Esophagus squamous epithelium (tissue), 5 donors: ENCODE results near the gene DHRS4. TPM values are rescaled to one million over a fixed set of nuclear protein-coding genes. Genes with fewer than 3 reads are reported as not detected.
"Not testable (repeated sequence)": the region's sequence is repeated elsewhere in the genome, so short reads cannot be mapped to it uniquely, and the experiment has no call there.

ENCODE experiments used
- DNase-seq: peaks from one replicate; lab custom pipeline; 2025; lab: John Stamatoyannopoulos, UW
- H3K27ac ChIP-seq, 4 donors: fragments of 200-600 bp; sonication (generic); one replicate each; pipeline ENCODE4 v1.5.1; 2016 to 2019; ENCODE audit warnings: mild to moderate bottlenecking in 1 of 4
- H3K27me3 ChIP-seq, 4 donors: fragments of 200-600 bp; sonication (generic); 1 replicate in 3 of 4; 2 replicates in 1 of 4; pipeline versions ENCODE4 v1.5.1 to v1.6.0; 2017 to 2021; ENCODE audit warnings: antibody characterized with exemption in 1 of 4
- H3K36me3 ChIP-seq, 3 donors: fragments of 200-600 bp; sonication (generic); one replicate each; pipeline ENCODE4 v1.5.1; 2016 to 2019
- H3K4me1 ChIP-seq, 3 donors: fragments of 200-600 bp; sonication (generic); one replicate each; pipeline ENCODE4 v1.5.1; 2017 to 2019
- H3K4me3 ChIP-seq, 4 donors: fragments of 200-600 bp; sonication (generic); 1 replicate in 3 of 4; 2 replicates in 1 of 4; pipeline ENCODE4 v1.5.1; 2016 to 2019; ENCODE audit warnings: mild to moderate bottlenecking in 2 of 4, moderate library complexity in 1 of 4
- H3K9me3 ChIP-seq, 3 donors: fragments of 200-600 bp; sonication (generic); one replicate each; pipeline ENCODE4 v1.5.1; 2016 to 2019
- POLR2A ChIP-seq, 4 donors: fragments of 450-650 bp; IDR thresholded peaks; one replicate each; pipeline ENCODE4 v1.6.1; 2017; ENCODE audit warnings: antibody characterized with exemption in 4 of 4, mild to moderate bottlenecking in 4 of 4, moderate library complexity in 3 of 4
- WGBS, 2 donors: methylation state at CpG; one replicate each; pipeline ENCODE4 v1.1.5; 2018; 5-methylcytosine and 5-hydroxymethylcytosine counted together
- intact Hi-C: fragments of 100-400 bp; cut with DNase I; formaldehyde crosslinking; loops from one replicate; pipeline ENCODE4 v1.15.0; 2022
- total RNA-seq, 4 donors: library from RNA; depleted of rRNA; stranded (reverse); fragments of >200 nt; gene quantifications; one replicate each; pipeline ENCODE4 v1.1.0, GENCODE V29; 2016
- TF ChIP-seq, protein P1 (sequence below), 6 experiments: fragments of 450-650 bp in 4 of 6; fragments of 200-600 bp in 2 of 6; sonication (generic) in 2 of 6; IDR thresholded peaks; one replicate each; pipeline ENCODE4 v1.5.1; 2016 to 2019; ENCODE audit warnings: antibody characterized with exemption in 6 of 6, mild to moderate bottlenecking in 4 of 6, moderate library complexity in 4 of 6
- donor health status: DM: yes; HTN: yes; CAD: no.

DHRS4 gene
- total RNA-seq, 4 donors from 2014 or later: 27.5 to 46.0 (median 38.0) TPM

DNA sequence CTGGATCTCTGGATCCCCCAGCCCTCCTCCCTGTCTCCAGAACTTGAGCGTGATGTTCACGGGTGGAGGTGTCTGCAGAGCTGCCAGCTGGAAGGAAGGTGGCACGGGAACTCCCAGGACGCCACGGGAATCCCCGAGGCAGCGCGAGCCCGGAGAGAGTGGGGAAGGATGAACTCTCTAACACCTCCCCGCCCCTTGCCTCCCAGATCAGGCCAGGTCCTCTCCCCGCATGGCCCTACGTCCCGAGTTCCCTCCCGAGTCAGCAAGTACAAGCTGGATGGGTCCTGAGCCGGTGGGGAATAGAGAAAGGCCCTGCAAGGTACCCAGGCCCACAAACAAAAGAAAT is 52.9 kb downstream of the DHRS4 start:
- DNase-seq, H3K27me3 ChIP-seq, H3K36me3 ChIP-seq, intact Hi-C loops, H3K9me3 ChIP-seq: not testable (repeated sequence)
- Histone ChIP-seq H3K4me3 (peak overlapping the region; percentile 32 to 57 (median 48)), H3K4me1 (peaks cover 0 to 10% (median 0%) of the 10 kb centered on the region in 3 donors), H3K27ac (peak overlapping the region in 3 of 4 donors; percentile 44 to 67 (median 56))
- WGBS, 2 donors: no CpG with 5 or more reads among the region's 15 CpGs

GRCh38 chr14:24006817-24007652 is 53.5 kb downstream of the DHRS4 start:
- intact Hi-C loops, H3K9me3 ChIP-seq, H3K27me3 ChIP-seq, DNase-seq, H3K36me3 ChIP-seq: not testable (repeated sequence)
- H3K27ac ChIP-seq: peak overlapping the region in 3 of 4 donors; percentile 44 to 67 (median 56)
- peaks cover 0 to 10% (median 0%) of the 10 kb centered on the region in 3 donors for H3K4me1 ChIP-seq
- WGBS, 2 donors: no CpG with 5 or more reads among the region's 62 CpGs
- peak overlapping the region; percentile 32 to 57 (median 48) for H3K4me3 ChIP-seq

DNA sequence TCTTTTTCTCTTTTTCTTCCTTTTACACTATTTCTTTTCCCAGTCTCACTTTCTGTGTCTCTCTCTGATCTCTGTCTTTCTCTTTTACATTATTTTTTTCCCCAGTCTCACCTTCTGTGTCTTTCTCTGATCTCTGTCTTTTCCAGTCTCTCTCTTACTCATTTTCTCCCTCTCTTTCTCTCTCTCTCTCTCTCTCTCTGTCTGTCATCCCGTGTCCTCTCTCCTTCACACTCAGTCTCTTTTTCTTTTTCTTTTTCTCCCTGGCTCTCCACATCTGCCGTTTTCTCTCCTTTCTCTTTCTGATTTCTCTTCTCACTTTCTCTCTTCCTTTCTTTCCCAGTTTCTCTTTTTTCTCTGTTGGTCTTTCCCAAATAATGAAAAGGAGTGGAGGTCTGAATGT is 57.5 kb downstream of the DHRS4 start:
- Histone ChIP-seq H3K4me3 (no peak overlapping the region), H3K4me1 (peaks cover 0 to 33% (median 0%) of the 10 kb centered on the region in 3 donors), H3K27me3 (no peaks in the 10 kb centered on the region), H3K27ac (no peak overlapping the region), H3K36me3 (no peaks in the 10 kb centered on the region), H3K9me3 (no peaks in the 10 kb centered on the region)
- WGBS, 2 donors: 30 to 46% methylated on average over 2 of the region's 2 CpGs
- intact Hi-C loops: no loop called here
- DNase-seq: no peak
- TF ChIP-seq, protein P1, sequence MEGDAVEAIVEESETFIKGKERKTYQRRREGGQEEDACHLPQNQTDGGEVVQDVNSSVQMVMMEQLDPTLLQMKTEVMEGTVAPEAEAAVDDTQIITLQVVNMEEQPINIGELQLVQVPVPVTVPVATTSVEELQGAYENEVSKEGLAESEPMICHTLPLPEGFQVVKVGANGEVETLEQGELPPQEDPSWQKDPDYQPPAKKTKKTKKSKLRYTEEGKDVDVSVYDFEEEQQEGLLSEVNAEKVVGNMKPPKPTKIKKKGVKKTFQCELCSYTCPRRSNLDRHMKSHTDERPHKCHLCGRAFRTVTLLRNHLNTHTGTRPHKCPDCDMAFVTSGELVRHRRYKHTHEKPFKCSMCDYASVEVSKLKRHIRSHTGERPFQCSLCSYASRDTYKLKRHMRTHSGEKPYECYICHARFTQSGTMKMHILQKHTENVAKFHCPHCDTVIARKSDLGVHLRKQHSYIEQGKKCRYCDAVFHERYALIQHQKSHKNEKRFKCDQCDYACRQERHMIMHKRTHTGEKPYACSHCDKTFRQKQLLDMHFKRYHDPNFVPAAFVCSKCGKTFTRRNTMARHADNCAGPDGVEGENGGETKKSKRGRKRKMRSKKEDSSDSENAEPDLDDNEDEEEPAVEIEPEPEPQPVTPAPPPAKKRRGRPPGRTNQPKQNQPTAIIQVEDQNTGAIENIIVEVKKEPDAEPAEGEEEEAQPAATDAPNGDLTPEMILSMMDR (IDR thresholded peaks at IDR 0.05): no peak
- no peak for TF ChIP-seq POLR2A (IDR thresholded peaks at IDR 0.05)

- H3K4me1 ChIP-seq: peaks cover 0 to 24% (median 0%) of the 10 kb centered on the region in 3 donors
- 49 to 77% methylated on average over 4 of the region's 4 CpGs for WGBS, 2 donors
- H3K9me3 ChIP-seq, H3K36me3 ChIP-seq, DNase-seq, H3K4me3 ChIP-seq, H3K27me3 ChIP-seq, intact Hi-C loops: not testable (repeated sequence)
- peak overlapping the region in 2 of 4 donors; percentile 17 to 29 for H3K27ac ChIP-seq
Measured at GRCh38 chr14:24012726-24013273, 59.2 kb downstream of the DHRS4 start.

GRCh38 chr14:24013654-24014514 is 60.3 kb downstream of the DHRS4 start:
- intact Hi-C loops: no loop called here
- WGBS, 2 donors: 24 to 26% methylated on average over 11 to 12 of the region's 12 CpGs

DNA sequence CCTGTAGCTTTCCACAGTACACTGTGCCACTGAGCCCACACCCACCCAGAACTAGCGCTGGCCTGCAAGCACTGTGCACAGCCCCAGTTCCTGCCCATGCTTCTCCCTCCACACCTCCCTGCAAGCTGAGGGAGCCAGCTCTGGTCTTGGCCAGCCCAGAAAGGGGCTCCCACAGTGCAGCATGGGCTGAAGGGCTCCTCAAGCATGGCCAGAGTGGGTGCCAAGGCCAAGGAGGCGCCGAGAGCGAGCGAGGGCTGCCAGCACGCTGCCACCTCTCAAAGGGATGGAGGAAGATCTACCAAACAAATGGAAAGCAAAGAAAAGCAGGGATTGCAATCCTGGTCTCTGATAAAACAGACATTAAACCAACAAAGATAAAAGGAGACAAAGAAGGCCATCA is 62.2 kb downstream of the DHRS4 start:
- H3K27me3 ChIP-seq, H3K36me3 ChIP-seq, H3K4me3 ChIP-seq, H3K27ac ChIP-seq, DNase-seq, H3K9me3 ChIP-seq: not testable (repeated sequence)
- 83 to 97% methylated on average over 1 to 5 of the region's 6 CpGs for WGBS, 2 donors
- peaks cover 0 to 27% (median 0%) of the 10 kb centered on the region in 3 donors for H3K4me1 ChIP-seq
- intact Hi-C loops: loop anchor here (2.0 kb wide), 1 partner anchor 43 kb away; no protein-coding TSS in a partner anchor

More at GRCh38 chr14:24013654-24014514, 60.3 kb downstream of the DHRS4 start:
- H3K9me3 ChIP-seq: no peaks in the 10 kb centered on the region
- DNase-seq: no peak
- H3K27me3 ChIP-seq: no peaks in the 10 kb centered on the region
- no peak overlapping the region for H3K27ac ChIP-seq
- H3K4me1 ChIP-seq: peaks cover 0 to 23% (median 0%) of the 10 kb centered on the region in 3 donors
- TF ChIP-seq, protein P1 (IDR thresholded peaks at IDR 0.05): peak; percentile 75 to 96 (median 94)
- TF ChIP-seq POLR2A (IDR thresholded peaks at IDR 0.05): no peak
- H3K4me3 ChIP-seq: no peak overlapping the region
- H3K36me3 ChIP-seq: no peaks in the 10 kb centered on the region

Other genes starting within 250 kb of the DHRS4 start
- gene DHRS4L2, start 35.2 kb downstream of the DHRS4 start, total RNA-seq: 10 to 100 TPM in 3 of 4 donors, 1 to 10 TPM in 1; 9.4 to 35.6 (median 27.2) TPM
- 1 to 10 TPM in 2 of 4 donors, under 1 TPM in 2; 0.38 to 1.2 (median 0.86) TPM for gene CARMIL3, start 98.2 kb downstream of the DHRS4 start, total RNA-seq
- not detected for gene CPNE6, start 117.8 kb downstream of the DHRS4 start, total RNA-seq
- gene PCK2, start 140.5 kb downstream of the DHRS4 start, total RNA-seq: 10 to 100 TPM; 10.5 to 13.5 (median 12.8) TPM
- 100 to 1,000 TPM in 1 of 4 donors, 10 to 100 TPM in 3; 55.4 to 114 (median 79.3) TPM for gene DCAF11, start 161.0 kb downstream of the DHRS4 start, total RNA-seq
- 1 to 10 TPM in 3 of 4 donors, under 1 TPM in 1; 0.79 to 4.5 (median 3.3) TPM for gene NRL, start 161.2 kb downstream of the DHRS4 start, total RNA-seq
- 1 to 10 TPM in 1 of 4 donors, under 1 TPM in 2, not detected in 1; 0.42 to 3.7 (median 0.95) TPM for gene FITM1, start 176.9 kb downstream of the DHRS4 start, total RNA-seq
- 100 to 1,000 TPM; 100 to 256 (median 116) TPM for gene PSME1, start 182.4 kb downstream of the DHRS4 start, total RNA-seq
- gene EMC9, start 187.8 kb downstream of the DHRS4 start, total RNA-seq: 10 to 100 TPM in 3 of 4 donors, 1 to 10 TPM in 1; 6.0 to 12.1 (median 10.9) TPM
- 100 to 1,000 TPM in 1 of 4 donors, 10 to 100 TPM in 3; 44.4 to 110 (median 77.2) TPM for gene PSME2, start 192.8 kb downstream of the DHRS4 start, total RNA-seq
- gene RNF31, start 193.7 kb downstream of the DHRS4 start, total RNA-seq: 10 to 100 TPM; 26.8 to 35.6 (median 32.4) TPM
- gene IRF9, start 207.5 kb downstream of the DHRS4 start, total RNA-seq: 10 to 100 TPM; 21.9 to 52.2 (median 45.9) TPM
- 1 to 10 TPM in 3 of 4 donors, under 1 TPM in 1; 0.47 to 7.4 (median 3.0) TPM for gene REC8, start 218.3 kb downstream of the DHRS4 start, total RNA-seq
- gene IPO4, start 235.0 kb downstream of the DHRS4 start, total RNA-seq: 10 to 100 TPM; 32.9 to 55.1 (median 40.4) TPM
- gene TM9SF1, start 241.7 kb downstream of the DHRS4 start, total RNA-seq: 10 to 100 TPM; 36.4 to 51.3 (median 44.6) TPM